HG02798 (cell line): ENCODE data around the gene SERPINA3.

Experiments used
- ATAC-seq: cut with Tn5 transposase; IDR thresholded peaks from one replicate; pipeline ENCODE4 v1.9.1; 2021; ENCODE audit warnings: mild to moderate bottlenecking; ENCODE audit not compliant: unreplicated experiment, poor library complexity

SERPINA3 gene

GRCh38 chr14:94650806-94651805 lies 38.9 kb downstream of the SERPINA3 start:
- no peak for ATAC-seq

GRCh38 chr14:94653321-94653720 lies 41.1 kb downstream of the SERPINA3 start:
- ATAC-seq = no peak

GRCh38 chr14:94654071-94654861 lies 42.1 kb downstream of the SERPINA3 start:
- ATAC-seq = no peak

GRCh38 chr14:94655169-94655710 lies 43.0 kb downstream of the SERPINA3 start:
- no peak for ATAC-seq

GRCh38 chr14:94656043-94656442 lies 43.9 kb downstream of the SERPINA3 start:
- ATAC-seq = no peak

GRCh38 chr14:94659256-94659655 lies 47.1 kb downstream of the SERPINA3 start:
- no peak for ATAC-seq

- ATAC-seq = no peak
Observed at GRCh38 chr14:94659901-94660300, 47.7 kb downstream of the SERPINA3 start.

- ATAC-seq = no peak
Observed at GRCh38 chr14:94660306-94660946, 48.2 kb downstream of the SERPINA3 start.

GRCh38 chr14:94663538-94663937 lies 51.3 kb downstream of the SERPINA3 start:
- no peak for ATAC-seq

GRCh38 chr14:94663965-94664704 lies 51.9 kb downstream of the SERPINA3 start:
- no peak for ATAC-seq

GRCh38 chr14:94665121-94665520 lies 52.9 kb downstream of the SERPINA3 start:
- no peak for ATAC-seq

- ATAC-seq = no peak
Observed at GRCh38 chr14:94665544-94665943, 53.4 kb downstream of the SERPINA3 start.

- no peak for ATAC-seq
Observed at GRCh38 chr14:94670692-94671285, 58.6 kb downstream of the SERPINA3 start.

GRCh38 chr14:94671870-94672444 lies 59.8 kb downstream of the SERPINA3 start:
- ATAC-seq = no peak

GRCh38 chr14:94673071-94673470 lies 60.9 kb downstream of the SERPINA3 start:
- no peak for ATAC-seq
